DND-41 (cell line): ENCODE measurements around the gene PRR14L.

Source experiments
- ATAC-seq: fragments of 200-7000 bp; cut with Tn5 transposase; 3 replicates; pipeline ENCODE4 v1.9.1; 2021; ENCODE audit warnings: low read depth; ENCODE audit not compliant: insufficient read depth
- DNase-seq: peaks from one replicate; pipeline ENCODE4 v3.0.0-alpha.2; 2020
- H2AFZ ChIP-seq: 2 replicates; pipeline ENCODE4 v1.6.0; 2012; ENCODE audit warnings: low read depth, low read length
- H3K27ac ChIP-seq: 2 replicates; pipeline ENCODE4 v1.5.1; 2012; ENCODE audit warnings: low read length, inconsistent platforms
- H3K27me3 ChIP-seq: fragments of 200-600 bp; sonication (generic); 2 replicates; pipeline ENCODE4 v1.6.0; 2012; ENCODE audit warnings: low read length, mild to moderate bottlenecking, inconsistent platforms; ENCODE audit not compliant: insufficient read depth, poor library complexity
- H3K36me3 ChIP-seq: 2 replicates; pipeline ENCODE4 v1.5.1; 2012; ENCODE audit warnings: low read length, inconsistent platforms; ENCODE audit not compliant: insufficient read depth
- H3K4me1 ChIP-seq: 2 replicates; pipeline ENCODE4 v1.5.1; 2012; ENCODE audit warnings: mild to moderate bottlenecking, low read length; ENCODE audit not compliant: insufficient read depth
- H3K4me2 ChIP-seq: 2 replicates; pipeline ENCODE4 v1.6.0; 2012; ENCODE audit warnings: mild to moderate bottlenecking, moderate library complexity, low read length, inconsistent platforms; ENCODE audit not compliant: insufficient read depth
- H3K4me3 ChIP-seq, 2 experiments: fragments of 200-600 bp in 1 of 2; shearing (Covaris generic) in 1 of 2; 2 replicates each; pipeline ENCODE4 v1.5.1; 2012 to 2016; ENCODE audit warnings: inconsistent platforms in 2 of 2, low read length in 2 of 2, mild to moderate bottlenecking in 2 of 2, low read depth in 1 of 2, moderate library complexity in 1 of 2
- H3K79me2 ChIP-seq: 2 replicates; pipeline ENCODE4 v1.6.0; 2012; ENCODE audit warnings: low read length, inconsistent platforms; ENCODE audit not compliant: insufficient read depth
- H3K9ac ChIP-seq: 2 replicates; pipeline ENCODE4 v1.6.0; 2012; ENCODE audit warnings: low read depth, mild to moderate bottlenecking, inconsistent platforms, low read length, moderate library complexity
- H3K9me3 ChIP-seq: 2 replicates; pipeline ENCODE4 v1.5.1; 2012; ENCODE audit warnings: low read length, moderate library complexity, mild to moderate bottlenecking, inconsistent platforms; ENCODE audit not compliant: insufficient read depth, severe bottlenecking
- H4K20me1 ChIP-seq: 2 replicates; pipeline ENCODE4 v1.6.0; 2012; ENCODE audit warnings: low read length; ENCODE audit not compliant: insufficient read depth
- CTCF ChIP-seq: IDR thresholded peaks from 2 replicates; pipeline ENCODE4 v1.5.1; 2012; ENCODE audit warnings: borderline replicate concordance, low read length, moderate library complexity, mild to moderate bottlenecking; ENCODE audit not compliant: poor library complexity, severe bottlenecking; ENCODE audit errors: extremely low read depth
- EZH2 ChIP-seq: IDR thresholded peaks from 3 replicates; pipeline ENCODE4 v1.6.1; 2012; ENCODE audit warnings: borderline replicate concordance, low read depth, mild to moderate bottlenecking, moderate library complexity, low read length, inconsistent platforms; ENCODE audit not compliant: severe bottlenecking

Gene PRR14L

GRCh38 chr22:31750365-31751284, 693 bp upstream of the PRR14L start:
- DNase-seq: no peak
- Histone ChIP-seq H3K4me2 (peak overlapping the region; percentile 98), H2AFZ (peak overlapping the region; percentile 93), H3K36me3 (peaks cover 11% of the 10 kb centered on the region), H3K4me1 (peaks cover 58% of the 10 kb centered on the region), H4K20me1 (no peaks in the 10 kb centered on the region; the same call in 1 of the 2 replicates), H3K27ac (peak overlapping the region; percentile 97), H3K9me3 (no peaks in the 10 kb centered on the region), H3K79me2 (peaks cover 64% of the 10 kb centered on the region), H3K4me3 (peak overlapping the region; percentile 82 to 90; a peak in 3 of 4 replicates), H3K27me3 (no peaks in the 10 kb centered on the region), H3K9ac (peak overlapping the region; percentile 85)
- TF ChIP-seq EZH2 (no peak), CTCF (no peak)
- no peak for ATAC-seq

GRCh38 chr22:31748490-31748889, 1.4 kb downstream of the PRR14L start:
- Histone ChIP-seq H3K4me2 (peak overlapping the region; percentile 98), H3K27ac (peak overlapping the region; percentile 85), H3K9ac (peak overlapping the region; percentile 85), H3K36me3 (peaks cover 17% of the 10 kb centered on the region), H3K4me1 (peaks cover 41% of the 10 kb centered on the region), H3K9me3 (no peaks in the 10 kb centered on the region), H3K79me2 (peaks cover 67% of the 10 kb centered on the region), H2AFZ (no peak overlapping the region), H3K4me3 (peak overlapping the region; percentile 82 to 90; a peak in 3 of 4 replicates), H4K20me1 (peaks cover 6% of the 10 kb centered on the region; the same call in 1 of the 2 replicates), H3K27me3 (no peaks in the 10 kb centered on the region)
- no peak for ATAC-seq
- DNase-seq: no peak
- no peak for TF ChIP-seq EZH2
- no peak for TF ChIP-seq CTCF

GRCh38 chr22:31747441-31747840, 2.5 kb downstream of the PRR14L start:
- Histone ChIP-seq H3K79me2 (peaks cover 77% of the 10 kb centered on the region), H3K4me2 (peak overlapping the region; percentile 98; the same call in 1 of the 2 replicates), H3K4me3 (no peak overlapping the region), H3K36me3 (peaks cover 17% of the 10 kb centered on the region), H3K4me1 (peaks cover 32% of the 10 kb centered on the region), H3K9me3 (no peaks in the 10 kb centered on the region), H3K27ac (no peak overlapping the region; the same call in 1 of the 2 replicates), H3K27me3 (no peaks in the 10 kb centered on the region), H4K20me1 (peaks cover 6% of the 10 kb centered on the region; the same call in 1 of the 2 replicates), H2AFZ (no peak overlapping the region), H3K9ac (peak overlapping the region; percentile 85)
- no peak for DNase-seq
- ATAC-seq: no peak
- TF ChIP-seq CTCF: no peak
- TF ChIP-seq EZH2: no peak
